ENCODE data around the gene MYBPH. TPM values are rescaled to one million over a fixed set of nuclear protein-coding genes. Genes with fewer than 3 reads are reported as not detected.

The MYBPH gene
- polyA plus RNA-seq, 2 of the 4 experiments (the other 2 are of a cell fraction), result not detected

GRCh38 chr1:203182387-203182953 is 6.8 kb upstream of the MYBPH start:
- H3K4me2 ChIP-seq, result no peak overlapping the region
- no peak overlapping the region for H3K4me3 ChIP-seq
- POLR2A ChIA-PET, result no interaction called here
- TF ChIP-seq, protein P1, sequence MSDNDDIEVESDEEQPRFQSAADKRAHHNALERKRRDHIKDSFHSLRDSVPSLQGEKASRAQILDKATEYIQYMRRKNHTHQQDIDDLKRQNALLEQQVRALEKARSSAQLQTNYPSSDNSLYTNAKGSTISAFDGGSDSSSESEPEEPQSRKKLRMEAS (IDR thresholded peaks at IDR 0.05), result no peak
- TF ChIP-seq JUNB (IDR thresholded peaks at IDR 0.05), result no peak
- no peak for TF ChIP-seq NPAS2 (CRISPR knock-in tag; IDR thresholded peaks at IDR 0.05; ENCODE audit: borderline replicate concordance)
- TF ChIP-seq NFE2L2 (conservative IDR thresholded peaks at IDR 0.05; ENCODE audit: low read length), result no peak
- no peak for TF ChIP-seq RFX5 (IDR thresholded peaks at IDR 0.05)
- TF ChIP-seq, protein P2, sequence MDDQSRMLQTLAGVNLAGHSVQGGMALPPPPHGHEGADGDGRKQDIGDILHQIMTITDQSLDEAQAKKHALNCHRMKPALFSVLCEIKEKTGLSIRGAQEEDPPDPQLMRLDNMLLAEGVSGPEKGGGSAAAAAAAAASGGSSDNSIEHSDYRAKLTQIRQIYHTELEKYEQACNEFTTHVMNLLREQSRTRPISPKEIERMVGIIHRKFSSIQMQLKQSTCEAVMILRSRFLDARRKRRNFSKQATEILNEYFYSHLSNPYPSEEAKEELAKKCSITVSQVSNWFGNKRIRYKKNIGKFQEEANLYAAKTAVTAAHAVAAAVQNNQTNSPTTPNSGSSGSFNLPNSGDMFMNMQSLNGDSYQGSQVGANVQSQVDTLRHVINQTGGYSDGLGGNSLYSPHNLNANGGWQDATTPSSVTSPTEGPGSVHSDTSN (IDR thresholded peaks at IDR 0.05), result no peak
- DNase-seq (ENCODE audit: low read depth in 1 of 2, low spot score in 1 of 2) (no peak), FAIRE-seq (no peak), ATAC-seq (no peak)
- CTCF ChIA-PET, result interaction anchor here (1.3 to 2.4 kb wide), 7 partner anchors 10 to 158 kb away, joined by 3 to 11 read pairs (median 4); no protein-coding TSS in a partner anchor
- 78% methylated on average over 7 of the region's 7 CpGs for WGBS (ENCODE audit: missing lambda C conversion rate)
- H3K27ac ChIP-seq, result no peak overlapping the region
- peaks cover 15% of the 10 kb centered on the region for H3K4me1 ChIP-seq
- no peaks in the 10 kb centered on the region for H3K9me3 ChIP-seq

DNA sequence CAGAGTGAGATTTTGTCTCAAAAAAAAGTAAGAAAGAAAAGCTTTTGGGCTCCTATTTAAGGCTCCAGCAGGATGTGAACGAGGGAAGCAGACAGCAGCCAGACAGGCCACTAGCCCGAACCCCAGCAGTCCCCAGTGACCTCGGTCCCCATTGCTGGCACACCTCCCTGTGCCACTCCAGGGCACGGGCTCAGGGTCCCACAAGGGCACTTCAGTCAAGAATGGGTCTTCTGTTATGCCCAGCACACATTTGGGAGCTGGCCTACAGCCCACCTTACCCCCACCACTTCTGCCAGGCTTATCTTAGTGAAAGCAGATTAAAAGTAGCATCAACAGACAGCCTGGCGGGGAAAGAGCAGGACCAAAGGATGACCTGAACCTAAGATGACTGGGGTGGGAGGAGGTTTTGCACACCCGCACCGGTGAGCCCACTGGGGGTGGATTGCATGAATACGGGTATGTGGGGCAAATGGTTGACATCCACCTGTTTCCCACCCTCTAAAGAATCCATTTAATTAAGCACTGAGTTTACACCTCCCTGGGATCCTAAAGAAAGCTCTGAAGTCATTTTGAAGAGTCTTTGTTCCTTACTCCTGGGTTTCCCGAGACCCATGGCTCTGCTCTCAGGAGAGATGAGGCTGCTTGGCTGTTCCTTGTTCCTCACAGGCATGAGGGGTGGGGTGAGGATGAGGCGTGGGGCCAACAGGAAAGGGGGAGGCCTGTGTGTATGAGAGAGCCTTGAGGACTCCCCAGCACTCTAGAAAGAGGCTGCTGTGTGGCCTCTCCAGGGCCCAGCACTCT is 6.2 kb upstream of the MYBPH start:
- DNase-seq (ENCODE audit: low read depth in 1 of 2, low spot score in 1 of 2), result no peak
- no peak for TF ChIP-seq HOXB5 (CRISPR knock-in tag; IDR thresholded peaks at IDR 0.05)
- TF ChIP-seq HDAC2 (IDR thresholded peaks at IDR 0.05), result no peak
- TF ChIP-seq NR3C1 (IDR thresholded peaks at IDR 0.05), result no peak
- TF ChIP-seq JUN (IDR thresholded peaks at IDR 0.05), result no peak
- TF ChIP-seq, protein P3, sequence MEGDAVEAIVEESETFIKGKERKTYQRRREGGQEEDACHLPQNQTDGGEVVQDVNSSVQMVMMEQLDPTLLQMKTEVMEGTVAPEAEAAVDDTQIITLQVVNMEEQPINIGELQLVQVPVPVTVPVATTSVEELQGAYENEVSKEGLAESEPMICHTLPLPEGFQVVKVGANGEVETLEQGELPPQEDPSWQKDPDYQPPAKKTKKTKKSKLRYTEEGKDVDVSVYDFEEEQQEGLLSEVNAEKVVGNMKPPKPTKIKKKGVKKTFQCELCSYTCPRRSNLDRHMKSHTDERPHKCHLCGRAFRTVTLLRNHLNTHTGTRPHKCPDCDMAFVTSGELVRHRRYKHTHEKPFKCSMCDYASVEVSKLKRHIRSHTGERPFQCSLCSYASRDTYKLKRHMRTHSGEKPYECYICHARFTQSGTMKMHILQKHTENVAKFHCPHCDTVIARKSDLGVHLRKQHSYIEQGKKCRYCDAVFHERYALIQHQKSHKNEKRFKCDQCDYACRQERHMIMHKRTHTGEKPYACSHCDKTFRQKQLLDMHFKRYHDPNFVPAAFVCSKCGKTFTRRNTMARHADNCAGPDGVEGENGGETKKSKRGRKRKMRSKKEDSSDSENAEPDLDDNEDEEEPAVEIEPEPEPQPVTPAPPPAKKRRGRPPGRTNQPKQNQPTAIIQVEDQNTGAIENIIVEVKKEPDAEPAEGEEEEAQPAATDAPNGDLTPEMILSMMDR (IDR thresholded peaks at IDR 0.05), result no peak
- no peak for TF ChIP-seq HOXA7 (CRISPR knock-in tag; IDR thresholded peaks at IDR 0.05)
- no peak for TF ChIP-seq HOXB13 (CRISPR knock-in tag; IDR thresholded peaks at IDR 0.05; ENCODE audit: low read depth)
- TF ChIP-seq, protein P4, sequence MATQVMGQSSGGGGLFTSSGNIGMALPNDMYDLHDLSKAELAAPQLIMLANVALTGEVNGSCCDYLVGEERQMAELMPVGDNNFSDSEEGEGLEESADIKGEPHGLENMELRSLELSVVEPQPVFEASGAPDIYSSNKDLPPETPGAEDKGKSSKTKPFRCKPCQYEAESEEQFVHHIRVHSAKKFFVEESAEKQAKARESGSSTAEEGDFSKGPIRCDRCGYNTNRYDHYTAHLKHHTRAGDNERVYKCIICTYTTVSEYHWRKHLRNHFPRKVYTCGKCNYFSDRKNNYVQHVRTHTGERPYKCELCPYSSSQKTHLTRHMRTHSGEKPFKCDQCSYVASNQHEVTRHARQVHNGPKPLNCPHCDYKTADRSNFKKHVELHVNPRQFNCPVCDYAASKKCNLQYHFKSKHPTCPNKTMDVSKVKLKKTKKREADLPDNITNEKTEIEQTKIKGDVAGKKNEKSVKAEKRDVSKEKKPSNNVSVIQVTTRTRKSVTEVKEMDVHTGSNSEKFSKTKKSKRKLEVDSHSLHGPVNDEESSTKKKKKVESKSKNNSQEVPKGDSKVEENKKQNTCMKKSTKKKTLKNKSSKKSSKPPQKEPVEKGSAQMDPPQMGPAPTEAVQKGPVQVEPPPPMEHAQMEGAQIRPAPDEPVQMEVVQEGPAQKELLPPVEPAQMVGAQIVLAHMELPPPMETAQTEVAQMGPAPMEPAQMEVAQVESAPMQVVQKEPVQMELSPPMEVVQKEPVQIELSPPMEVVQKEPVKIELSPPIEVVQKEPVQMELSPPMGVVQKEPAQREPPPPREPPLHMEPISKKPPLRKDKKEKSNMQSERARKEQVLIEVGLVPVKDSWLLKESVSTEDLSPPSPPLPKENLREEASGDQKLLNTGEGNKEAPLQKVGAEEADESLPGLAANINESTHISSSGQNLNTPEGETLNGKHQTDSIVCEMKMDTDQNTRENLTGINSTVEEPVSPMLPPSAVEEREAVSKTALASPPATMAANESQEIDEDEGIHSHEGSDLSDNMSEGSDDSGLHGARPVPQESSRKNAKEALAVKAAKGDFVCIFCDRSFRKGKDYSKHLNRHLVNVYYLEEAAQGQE (IDR thresholded peaks at IDR 0.05), result no peak
- no peak for TF ChIP-seq CHD4 (IDR thresholded peaks at IDR 0.05; ENCODE audit: borderline replicate concordance)
- TF ChIP-seq MAZ (IDR thresholded peaks at IDR 0.05; ENCODE audit: borderline replicate concordance, low read depth, low read length), result no peak
- no peak for TF ChIP-seq CBX8 (IDR thresholded peaks at IDR 0.05)
- TF ChIP-seq NPAS2 (CRISPR knock-in tag; IDR thresholded peaks at IDR 0.05; ENCODE audit: borderline replicate concordance), result no peak
- no peak for TF ChIP-seq ZSCAN20 (CRISPR knock-in tag; IDR thresholded peaks at IDR 0.05)
- no peak for TF ChIP-seq RNF2 (IDR thresholded peaks at IDR 0.05; ENCODE audit: borderline replicate concordance, low read depth)
- TF ChIP-seq FOXS1 (CRISPR knock-in tag; IDR thresholded peaks at IDR 0.05), result no peak
- no peak for TF ChIP-seq GATA3 (IDR thresholded peaks at IDR 0.05; ENCODE audit: borderline replicate concordance)
- TF ChIP-seq ZC3H11A (IDR thresholded peaks at IDR 0.05), result no peak
- TF ChIP-seq USF2 (IDR thresholded peaks at IDR 0.05), result no peak
- Histone ChIP-seq H3K4me1 (peaks cover 22% of the 10 kb centered on the region), H3K4me3 (no peak overlapping the region), H3K27ac (no peak overlapping the region), H3K9me3 (no peaks in the 10 kb centered on the region), H3K4me2 (no peak overlapping the region)
- FAIRE-seq, result no peak
- CTCF ChIA-PET, result interaction anchor here (1.3 to 2.4 kb wide), 8 partner anchors 9 to 159 kb away, joined by 3 to 11 read pairs (median 4); no protein-coding TSS in a partner anchor
- POLR2A ChIA-PET, result no interaction called here
- WGBS (ENCODE audit: missing lambda C conversion rate), result 65% methylated on average over 9 of the region's 10 CpGs
- no peak for ATAC-seq
